Stomach (tissue), 9 donors: ENCODE results near the gene MEIOSIN. TPM values are rescaled to one million over a fixed set of nuclear protein-coding genes. Genes with fewer than 3 reads are reported as not detected.

Experiments used
- DNase-seq, 2 donors: peaks; one replicate each; pipeline versions ENCODE4 v3.0.0 to v3.0.0-alpha.2; 2013 to 2019
- H3K27ac ChIP-seq, 5 donors: fragments of 200-600 bp in 4 of 5; sonication (generic) in 4 of 5; one replicate each; pipeline ENCODE4 v1.5.1; 2013 to 2019; ENCODE audit warnings: mild to moderate bottlenecking in 1 of 5, moderate library complexity in 1 of 5
- H3K27me3 ChIP-seq, 3 donors: fragments of 200-600 bp; sonication (generic); one replicate each; pipeline ENCODE4 v1.5.1; 2017 to 2019; ENCODE audit warnings: mixed run types in 1 of 3
- H3K36me3 ChIP-seq, 4 donors: fragments of 200-600 bp; sonication (generic); 1 replicate in 3 of 4; 2 replicates in 1 of 4; pipeline ENCODE4 v1.5.1; 2016 to 2019
- H3K4me1 ChIP-seq, 4 donors: fragments of 200-600 bp; sonication (generic); one replicate each; pipeline ENCODE4 v1.5.1; 2016 to 2019
- H3K4me3 ChIP-seq, 4 donors: fragments of 200-600 bp; sonication (generic) in 3 of 4; one replicate each; pipeline ENCODE4 v1.5.1; 2016 to 2019; ENCODE audit warnings: mild to moderate bottlenecking in 1 of 4
- H3K9me3 ChIP-seq, 4 donors: fragments of 200-600 bp; sonication (generic); one replicate each; pipeline ENCODE4 v1.5.1; 2016 to 2019
- CTCF ChIP-seq, 7 experiments: fragments of 450-650 bp in 4 of 7; fragments of 200-600 bp in 3 of 7; sonication (generic) in 3 of 7; IDR thresholded peaks; one replicate each; pipeline ENCODE4 v1.5.1; 2016 to 2019; ENCODE audit warnings: antibody characterized with exemption in 7 of 7, control low read depth in 2 of 7, mild to moderate bottlenecking in 1 of 7
- EP300 ChIP-seq: sonication (generic); formaldehyde crosslinking; IDR thresholded peaks from one replicate; pipeline ENCODE4 v1.6.1; 2017; ENCODE audit warnings: antibody characterized with exemption
- POLR2A ChIP-seq, 4 donors: fragments of 450-650 bp; IDR thresholded peaks; one replicate each; pipeline ENCODE4 v1.6.1; 2016; ENCODE audit warnings: antibody characterized with exemption in 4 of 4, control low read depth in 2 of 4, mild to moderate bottlenecking in 1 of 4, moderate library complexity in 1 of 4
- POLR2AphosphoS5 ChIP-seq, 3 donors: sonication (generic); formaldehyde crosslinking; IDR thresholded peaks; one replicate each; pipeline ENCODE4 v1.6.1; 2016; ENCODE audit warnings: antibody characterized with exemption in 3 of 3
- WGBS, 5 donors: extraction: QIAGEN DNeasy Blood & Tissue Kit in 3 of 5; methylation state at CpG; one replicate each; pipeline versions ENCODE4 v1.1.5 to v1.1.7; 2013 to 2018; 5-methylcytosine and 5-hydroxymethylcytosine counted together
- intact Hi-C: fragments of 100-400 bp; cut with DNase I; formaldehyde crosslinking; loops from one replicate; pipeline ENCODE4 v1.15.1; 2023; ENCODE audit warnings: low total_unique reads
- polyA plus RNA-seq, 3 donors: library from polyadenylated mRNA; stranded (reverse); fragments of 200-250 nt; gene quantifications; one replicate each; pipeline ENCODE4 v1.2.3, GENCODE V29; 2013
- total RNA-seq, 5 donors: library from RNA; depleted of rRNA; stranded (reverse); fragments of >200 nt; gene quantifications; one replicate each; pipeline versions ENCODE4 v1.1.0 to v1.2.3, GENCODE V29; 2014 to 2016
- donor health status: healthy with polysubstance abuse.
- donor health status: Bipolar disorder and iron deficiency.
- donor health status: healthy.

Gene MEIOSIN
- total and polyA plus RNA-seq, 8 donors = not detected

- WGBS, 5 donors = 89 to 93% (median 91%) methylated on average over 21 of the region's 21 CpGs
- intact Hi-C loops = no loop called here
- H3K36me3 ChIP-seq = peaks cover 54 to 65% (median 59%) of the 10 kb centered on the region in 4 donors
Measured at GRCh38 chr19:45786533-45786894, 53.3 kb downstream of the MEIOSIN start.

GRCh38 chr19:45789035-45789786 is 56.0 kb downstream of the MEIOSIN start:
- no peak overlapping the region for H3K27ac ChIP-seq
- peaks cover 0 to 33% (median 0%) of the 10 kb centered on the region in 3 donors for H3K27me3 ChIP-seq
- no peak overlapping the region for H3K4me3 ChIP-seq
- no peak for DNase-seq
- WGBS, 5 donors = 89 to 94% (median 93%) methylated on average over 15 of the region's 15 CpGs
- intact Hi-C loops = no loop called here
- H3K36me3 ChIP-seq = peaks cover 54 to 59% (median 58%) of the 10 kb centered on the region in 4 donors
- no peaks in the 10 kb centered on the region for H3K9me3 ChIP-seq
- TF ChIP-seq EP300 (no peak), POLR2AphosphoS5 (IDR thresholded peaks at IDR 0.05) (no peak), CTCF (IDR thresholded peaks at IDR 0.05) (no peak), POLR2A (IDR thresholded peaks at IDR 0.05) (no peak)
- H3K4me1 ChIP-seq = peaks cover 23 to 49% (median 35%) of the 10 kb centered on the region in 4 donors

More at GRCh38 chr19:45786533-45786894, 53.3 kb downstream of the MEIOSIN start:
- TF ChIP-seq EP300 = no peak
- no peak for TF ChIP-seq POLR2A (IDR thresholded peaks at IDR 0.05)
- peak overlapping the region in 1 of 5 donors; percentile 86 for H3K27ac ChIP-seq
- no peak overlapping the region for H3K4me3 ChIP-seq
- DNase-seq = no peak
- H3K4me1 ChIP-seq = peaks cover 28 to 56% (median 46%) of the 10 kb centered on the region in 4 donors
- H3K27me3 ChIP-seq = peaks cover 0 to 53% (median 0%) of the 10 kb centered on the region in 3 donors
- H3K9me3 ChIP-seq = no peaks in the 10 kb centered on the region

GRCh38 chr19:45790942-45791341 is 57.7 kb downstream of the MEIOSIN start:
- Histone ChIP-seq H3K36me3 (peaks cover 43 to 50% (median 49%) of the 10 kb centered on the region in 4 donors), H3K27ac (peak overlapping the region in 1 of 5 donors; percentile 86), H3K9me3 (no peaks in the 10 kb centered on the region), H3K27me3 (peaks cover 0 to 34% (median 0%) of the 10 kb centered on the region in 3 donors), H3K4me3 (peak overlapping the region in 1 of 4 donors; percentile 83), H3K4me1 (peaks cover 17 to 33% (median 23%) of the 10 kb centered on the region in 4 donors)
- intact Hi-C loops = no loop called here
- 66 to 87% (median 84%) methylated on average over 8 of the region's 8 CpGs for WGBS, 5 donors
- peak in 1 of 2 donors; percentile 37 for DNase-seq
- peak in 1 of 3 donors; percentile 19 for TF ChIP-seq POLR2AphosphoS5 (IDR thresholded peaks at IDR 0.05)
- no peak for TF ChIP-seq EP300

- peaks cover 0 to 34% (median 0%) of the 10 kb centered on the region in 3 donors for H3K27me3 ChIP-seq
Measured at GRCh38 chr19:45791744-45792469, 58.7 kb downstream of the MEIOSIN start.

More at GRCh38 chr19:45791744-45792469, 58.7 kb downstream of the MEIOSIN start:
- H3K4me1 ChIP-seq = peaks cover 17 to 30% (median 22%) of the 10 kb centered on the region in 4 donors
- no peak for TF ChIP-seq EP300
- TF ChIP-seq POLR2A (IDR thresholded peaks at IDR 0.05) = no peak
- no peak for TF ChIP-seq POLR2AphosphoS5 (IDR thresholded peaks at IDR 0.05)
- no peak for TF ChIP-seq CTCF (IDR thresholded peaks at IDR 0.05)
- H3K4me3 ChIP-seq = peak overlapping the region; percentile 74 to 83 (median 77)
- H3K9me3 ChIP-seq = no peaks in the 10 kb centered on the region
- no peak for DNase-seq
- peak overlapping the region; percentile 62 to 93 (median 84) for H3K27ac ChIP-seq
- H3K36me3 ChIP-seq = peaks cover 34 to 41% (median 40%) of the 10 kb centered on the region in 4 donors
- WGBS, 5 donors = 7 to 8% (median 7%) methylated on average over 22 to 31 of the region's 31 CpGs
- intact Hi-C loops = no loop called here
